PFSK-1 (cell line): ENCODE measurements around the gene KIF6.

Experiments
- POLR2AphosphoS5 ChIP-seq: IDR thresholded peaks from 2 replicates; pipeline ENCODE4 v1.6.1; 2012; ENCODE audit warnings: low read depth, mild to moderate bottlenecking, control low read depth, low read length, moderate library complexity
- SIN3A ChIP-seq: IDR thresholded peaks from 2 replicates; pipeline ENCODE4 v1.6.1; 2012; ENCODE audit warnings: mild to moderate bottlenecking, low read length, moderate library complexity, borderline replicate concordance; ENCODE audit not compliant: insufficient read depth
- TAF1 ChIP-seq: IDR thresholded peaks from 2 replicates; pipeline ENCODE4 v1.6.1; 2012; ENCODE audit warnings: low read length, control low read depth, borderline replicate concordance; ENCODE audit not compliant: insufficient read depth
- TF ChIP-seq, protein P1 (sequence below), 2 experiments: IDR thresholded peaks; 2 replicates each; pipeline versions ENCODE4 v1.6.1 to v1.8.0; 2011 to 2012; ENCODE audit warnings: low read depth in 2 of 2, low read length in 2 of 2, control low read depth in 1 of 2, inconsistent platforms in 1 of 2, mild to moderate bottlenecking in 1 of 2, moderate library complexity in 1 of 2; ENCODE audit not compliant: insufficient read depth in 1 of 2

- TF ChIP-seq, protein P1, sequence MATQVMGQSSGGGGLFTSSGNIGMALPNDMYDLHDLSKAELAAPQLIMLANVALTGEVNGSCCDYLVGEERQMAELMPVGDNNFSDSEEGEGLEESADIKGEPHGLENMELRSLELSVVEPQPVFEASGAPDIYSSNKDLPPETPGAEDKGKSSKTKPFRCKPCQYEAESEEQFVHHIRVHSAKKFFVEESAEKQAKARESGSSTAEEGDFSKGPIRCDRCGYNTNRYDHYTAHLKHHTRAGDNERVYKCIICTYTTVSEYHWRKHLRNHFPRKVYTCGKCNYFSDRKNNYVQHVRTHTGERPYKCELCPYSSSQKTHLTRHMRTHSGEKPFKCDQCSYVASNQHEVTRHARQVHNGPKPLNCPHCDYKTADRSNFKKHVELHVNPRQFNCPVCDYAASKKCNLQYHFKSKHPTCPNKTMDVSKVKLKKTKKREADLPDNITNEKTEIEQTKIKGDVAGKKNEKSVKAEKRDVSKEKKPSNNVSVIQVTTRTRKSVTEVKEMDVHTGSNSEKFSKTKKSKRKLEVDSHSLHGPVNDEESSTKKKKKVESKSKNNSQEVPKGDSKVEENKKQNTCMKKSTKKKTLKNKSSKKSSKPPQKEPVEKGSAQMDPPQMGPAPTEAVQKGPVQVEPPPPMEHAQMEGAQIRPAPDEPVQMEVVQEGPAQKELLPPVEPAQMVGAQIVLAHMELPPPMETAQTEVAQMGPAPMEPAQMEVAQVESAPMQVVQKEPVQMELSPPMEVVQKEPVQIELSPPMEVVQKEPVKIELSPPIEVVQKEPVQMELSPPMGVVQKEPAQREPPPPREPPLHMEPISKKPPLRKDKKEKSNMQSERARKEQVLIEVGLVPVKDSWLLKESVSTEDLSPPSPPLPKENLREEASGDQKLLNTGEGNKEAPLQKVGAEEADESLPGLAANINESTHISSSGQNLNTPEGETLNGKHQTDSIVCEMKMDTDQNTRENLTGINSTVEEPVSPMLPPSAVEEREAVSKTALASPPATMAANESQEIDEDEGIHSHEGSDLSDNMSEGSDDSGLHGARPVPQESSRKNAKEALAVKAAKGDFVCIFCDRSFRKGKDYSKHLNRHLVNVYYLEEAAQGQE (IDR thresholded peaks at IDR 0.05; ENCODE audit: insufficient read depth in 1 of 2, low read depth in 2 of 2, low read length in 2 of 2): no peak
- no peak for TF ChIP-seq POLR2AphosphoS5
- TF ChIP-seq TAF1: no peak
- no peak for TF ChIP-seq SIN3A
Observed at GRCh38 chr6:39430446-39430845, 294.8 kb downstream of the KIF6 start.
